ENCODE data around the gene TMEM258. TPM values are rescaled to one million over a fixed set of nuclear protein-coding genes. Genes with fewer than 3 reads are reported as not detected.

Gene TMEM258
- total RNA-seq (2022; extraction: Qiagen RNA extraction; ENCODE audit: low read depth), result 200 to 282 TPM (median 216 TPM) in 5 replicates

DNA sequence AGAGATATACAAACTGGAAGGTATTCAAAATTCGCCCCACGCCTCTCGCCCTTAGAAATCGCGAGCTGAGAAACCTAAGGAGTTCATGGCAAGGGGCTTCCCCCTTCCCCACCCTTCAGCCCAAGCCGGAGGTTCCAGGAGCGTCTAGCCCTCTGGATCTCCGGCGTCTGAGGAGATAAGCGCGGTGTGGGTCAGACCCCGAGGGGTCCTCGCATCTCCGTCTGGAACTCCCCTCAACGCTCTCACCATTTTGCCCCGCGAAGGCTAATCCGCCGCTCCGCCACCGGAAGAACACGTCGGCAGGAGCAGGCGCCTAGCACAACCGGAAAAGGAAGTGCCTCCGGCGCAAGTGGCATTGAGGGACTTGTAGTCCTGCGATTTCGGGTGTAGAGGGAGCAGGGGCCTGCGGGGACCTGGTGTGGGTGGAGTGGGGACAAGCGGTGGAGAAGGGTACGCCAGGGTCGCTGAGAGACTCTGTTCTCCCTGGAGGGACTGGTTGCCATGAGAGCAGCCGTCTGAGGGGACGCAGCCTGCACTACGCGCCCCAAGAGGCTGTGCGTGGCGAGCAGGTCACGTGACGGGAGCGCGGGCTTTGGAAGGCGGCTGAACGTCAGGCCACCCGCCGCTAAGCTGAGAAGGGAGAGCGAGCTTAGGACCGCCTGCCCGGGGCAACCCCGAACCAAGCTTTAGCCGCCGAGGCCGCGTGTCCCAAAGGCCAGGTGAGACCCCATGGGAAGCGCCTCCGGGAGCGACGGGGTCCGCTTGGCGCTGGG lies at the start of gene TMEM258, which contains the start of gene FEN1:
Gene TMEM258 (minus strand): TSS at position 290 of the 773 bp plus-strand sequence. CDS start 41 bp downstream, at position 249.
Gene FEN1 (plus strand): TSS at position 602 of the 773 bp plus-strand sequence. CDS start 2,451 bp downstream, outside the sequence.

DNA sequence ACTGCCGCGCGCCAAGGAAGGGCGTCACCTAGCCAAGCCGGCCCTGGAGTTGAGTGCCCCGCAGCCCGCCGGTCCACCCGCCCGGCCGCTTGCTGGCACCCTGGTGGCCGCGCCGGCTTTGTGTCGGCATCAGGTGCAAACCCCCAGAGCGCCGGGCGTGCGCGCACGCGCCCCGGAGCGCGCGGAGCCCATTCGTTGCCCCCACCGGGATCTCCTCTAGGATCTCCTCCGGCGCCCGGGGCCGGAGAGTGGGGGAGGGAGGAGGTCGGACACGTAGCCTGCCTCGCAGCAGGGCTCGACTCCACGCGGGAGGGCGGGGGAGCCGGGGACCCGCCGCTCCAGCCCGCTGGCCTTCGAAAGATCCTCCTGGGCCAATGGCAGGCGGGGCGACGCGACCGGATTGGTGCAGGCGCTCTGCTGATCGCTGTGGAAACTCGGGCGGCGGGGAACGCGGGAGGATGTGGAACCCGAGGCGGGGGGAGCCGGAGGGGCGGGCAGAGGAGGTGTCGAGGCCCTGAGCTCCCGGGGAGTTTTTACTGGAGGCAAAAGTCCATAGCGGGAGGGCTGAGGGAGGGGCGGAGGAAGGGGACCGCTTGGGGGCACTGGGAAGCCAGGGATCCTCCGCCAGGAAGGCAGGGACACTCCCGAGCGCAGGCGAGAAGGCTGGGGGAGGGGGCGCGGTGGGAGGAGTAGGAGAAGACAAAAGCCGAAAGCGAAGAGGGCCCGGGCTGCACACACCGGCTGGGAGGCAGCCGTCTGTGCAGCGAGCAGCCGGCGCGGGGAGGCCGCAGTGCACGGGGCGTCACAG lies 35.4 kb upstream of the TMEM258 start, which contains the start of gene FADS2:
Gene FADS2 (plus strand): TSS at position 730 of the 808 bp plus-strand sequence. CDS start 91 bp downstream, outside the sequence.

GRCh38 chr11:61816736-61817455 lies 24.5 kb upstream of the TMEM258 start, which contains the start of gene FADS1:
TSS of gene FADS1 (minus strand) at chr11:61817003. CDS start at chr11:61816929, 74 bp downstream.

GRCh38 chr11:61752117-61752924 lies 40.1 kb downstream of the TMEM258 start, which contains the start of gene MYRF:
TSS of gene MYRF (plus strand) at chr11:61752636. CDS start at chr11:61752745, 109 bp downstream.

Other genes starting within 250 kb of the TMEM258 start
- gene SYT7, start 211.5 kb downstream of the TMEM258 start, total RNA-seq (2022; extraction: Qiagen RNA extraction; ENCODE audit: low read depth), result 0.92 to 1.2 TPM (median 1.1 TPM) in 5 replicates
- 4.3 to 6.7 TPM (median 6.1 TPM) in 5 replicates for gene DAGLA, start 112.2 kb downstream of the TMEM258 start, total RNA-seq (2022; extraction: Qiagen RNA extraction; ENCODE audit: low read depth)
- 16.3 to 22.1 TPM (median 20.9 TPM) in 5 replicates for gene MYRF, start 40.0 kb downstream of the TMEM258 start, total RNA-seq (2022; extraction: Qiagen RNA extraction; ENCODE audit: low read depth)
- gene FEN1, start 312 bp upstream of the TMEM258 start, total RNA-seq (2022; extraction: Qiagen RNA extraction; ENCODE audit: low read depth), result 105 to 115 TPM (median 109 TPM) in 5 replicates
- gene FADS1, start 24.4 kb upstream of the TMEM258 start, total RNA-seq (2022; extraction: Qiagen RNA extraction; ENCODE audit: low read depth), result 126 to 169 TPM (median 143 TPM) in 5 replicates
- 259 to 325 TPM (median 293 TPM) in 5 replicates for gene FADS2, start 35.7 kb upstream of the TMEM258 start, total RNA-seq (2022; extraction: Qiagen RNA extraction; ENCODE audit: low read depth)
- gene FADS3, start 98.9 kb upstream of the TMEM258 start, total RNA-seq (2022; extraction: Qiagen RNA extraction; ENCODE audit: low read depth), result 37.3 to 56.8 TPM (median 48.5 TPM) in 5 replicates
- 9.9 to 13.9 TPM (median 10.2 TPM) in 5 replicates for gene RAB3IL1, start 125.0 kb upstream of the TMEM258 start, total RNA-seq (2022; extraction: Qiagen RNA extraction; ENCODE audit: low read depth)
- 2.2 to 7.4 TPM (median 4.6 TPM) in 5 replicates for gene BEST1, start 157.8 kb upstream of the TMEM258 start, total RNA-seq (2022; extraction: Qiagen RNA extraction; ENCODE audit: low read depth)
- 8,240 to 18,597 TPM (median 15,839 TPM) in 5 replicates for gene FTH1, start 175.0 kb upstream of the TMEM258 start, total RNA-seq (2022; extraction: Qiagen RNA extraction; ENCODE audit: low read depth)